Erythroblast (primary cell): ENCODE measurements around the gene TFB1M.

Experiments
- GATA1 ChIP-seq: IDR thresholded peaks from 2 replicates; pipeline ENCODE4 v1.6.1; 2011; ENCODE audit warnings: low read depth, mild to moderate bottlenecking, control low read depth, low read length, moderate library complexity
- POLR2A ChIP-seq: IDR thresholded peaks from 2 replicates; pipeline ENCODE4 v1.6.1; 2011; ENCODE audit warnings: mild to moderate bottlenecking, low read length

GRCh38 chr6:155310596-155310995 lies 3.7 kb downstream of the TFB1M start:
- TF ChIP-seq POLR2A (no peak), GATA1 (no peak)
